H9 (cell line): ENCODE measurements around the gene VPS4A. TPM values are rescaled to one million over a fixed set of nuclear protein-coding genes. Genes with fewer than 3 reads are reported as not detected.

Experiments used
- DNase-seq: peaks from one replicate; pipeline ENCODE4 v3.0.0-alpha.2; 2017
- H2AFZ ChIP-seq: one replicate; pipeline ENCODE4 v1.6.1; 2013; ENCODE audit warnings: mild to moderate bottlenecking, low read length, control low read depth, moderate library complexity
- H2AK5ac ChIP-seq: 2 replicates; pipeline ENCODE4 v1.6.1; 2013; ENCODE audit warnings: low read length, control low read depth, mixed read lengths; ENCODE audit not compliant: insufficient read length
- H2BK120ac ChIP-seq: one replicate; pipeline ENCODE4 v1.6.1; 2013; ENCODE audit warnings: low read depth, mild to moderate bottlenecking, low read length, control low read depth, inconsistent platforms; ENCODE audit not compliant: poor library complexity, severe bottlenecking
- H2BK12ac ChIP-seq: 2 replicates; pipeline ENCODE4 v1.6.1; 2013; ENCODE audit warnings: low read length, control low read depth, mixed read lengths, low read depth; ENCODE audit not compliant: insufficient read length
- H2BK15ac ChIP-seq: 2 replicates; pipeline ENCODE4 v1.6.1; 2013; ENCODE audit warnings: low read depth, low read length, control low read depth
- H2BK20ac ChIP-seq: one replicate; pipeline ENCODE4 v1.6.1; 2013; ENCODE audit warnings: low read depth, mild to moderate bottlenecking, low read length, control low read depth, inconsistent platforms; ENCODE audit not compliant: poor library complexity, severe bottlenecking
- H2BK5ac ChIP-seq: 2 replicates; pipeline ENCODE4 v1.6.1; 2013; ENCODE audit warnings: low read length, control low read depth, mixed read lengths; ENCODE audit not compliant: insufficient read length
- H3K14ac ChIP-seq: 2 replicates; pipeline ENCODE4 v1.6.1; 2013; ENCODE audit warnings: low read length, control low read depth; ENCODE audit not compliant: insufficient read depth
- H3K18ac ChIP-seq: 2 replicates; pipeline ENCODE4 v1.6.1; 2013; ENCODE audit warnings: low read depth, mild to moderate bottlenecking, mixed read lengths, low read length, control low read depth; ENCODE audit not compliant: insufficient read length
- H3K23ac ChIP-seq: 2 replicates; pipeline ENCODE4 v1.6.1; 2013; ENCODE audit warnings: low read length, control low read depth, mixed read lengths, low read depth; ENCODE audit not compliant: insufficient read length
- H3K23me2 ChIP-seq: 2 replicates; pipeline ENCODE4 v1.6.1; 2013; ENCODE audit warnings: low read depth, mild to moderate bottlenecking, mixed read lengths, low read length, control low read depth; ENCODE audit not compliant: insufficient read length, poor library complexity, severe bottlenecking
- H3K27ac ChIP-seq: 2 replicates; pipeline ENCODE4 v1.5.1; 2013; ENCODE audit warnings: low read length, control low read depth, mixed read lengths, low read depth; ENCODE audit not compliant: insufficient read length
- H3K27me3 ChIP-seq: 2 replicates; pipeline ENCODE4 v1.6.1; 2013; ENCODE audit warnings: low read length, control low read depth, inconsistent platforms; ENCODE audit not compliant: insufficient read depth
- H3K4ac ChIP-seq: 2 replicates; pipeline ENCODE4 v1.6.1; 2013; ENCODE audit warnings: low read depth, mild to moderate bottlenecking, control low read depth, inconsistent platforms, low read length, moderate library complexity
- H3K4me1 ChIP-seq: 2 replicates; pipeline ENCODE4 v1.6.1; 2013; ENCODE audit warnings: low read length, control low read depth, inconsistent platforms; ENCODE audit not compliant: insufficient read depth
- H3K4me2 ChIP-seq: 2 replicates; pipeline ENCODE4 v1.6.1; 2013; ENCODE audit warnings: low read length, control low read depth, mixed read lengths; ENCODE audit not compliant: insufficient read length, insufficient read depth
- H3K56ac ChIP-seq: 2 replicates; pipeline ENCODE4 v1.6.1; 2013; ENCODE audit warnings: low read depth, mild to moderate bottlenecking, mixed read lengths, low read length, control low read depth; ENCODE audit not compliant: insufficient read length
- H3K79me1 ChIP-seq: 2 replicates; pipeline ENCODE4 v1.6.1; 2013; ENCODE audit warnings: low read depth, mild to moderate bottlenecking, moderate library complexity, low read length, control low read depth, inconsistent platforms; ENCODE audit not compliant: insufficient read depth, poor library complexity, severe bottlenecking
- H3K79me2 ChIP-seq: 2 replicates; pipeline ENCODE4 v1.6.1; 2013; ENCODE audit warnings: low read length, control low read depth, inconsistent platforms; ENCODE audit not compliant: insufficient read depth
- H3K9ac ChIP-seq: 2 replicates; pipeline ENCODE4 v1.6.1; 2013; ENCODE audit warnings: low read length, control low read depth, mixed read lengths; ENCODE audit not compliant: insufficient read length; ENCODE audit errors: extremely low read depth
- H3K9me3 ChIP-seq: one replicate; pipeline ENCODE4 v1.6.1; 2013; ENCODE audit warnings: low read depth, low read length, inconsistent platforms; ENCODE audit not compliant: control insufficient read depth
- H3T11ph ChIP-seq: one replicate; pipeline ENCODE4 v1.6.1; 2013; ENCODE audit warnings: mild to moderate bottlenecking, low read length, control low read depth, inconsistent platforms
- H4K20me1 ChIP-seq: one replicate; pipeline ENCODE4 v1.6.1; 2013; ENCODE audit not compliant: control insufficient read depth, insufficient read length, insufficient read depth
- H4K5ac ChIP-seq: 2 replicates; pipeline ENCODE4 v1.6.1; 2013; ENCODE audit warnings: low read depth, mild to moderate bottlenecking, mixed read lengths, low read length, control low read depth; ENCODE audit not compliant: insufficient read length
- H4K8ac ChIP-seq: replicated peaks from 2 replicates; pipeline ENCODE4 v1.6.1; 2013; ENCODE audit warnings: low read length, control low read depth, mixed read lengths, low read depth; ENCODE audit not compliant: insufficient read length
- H4K91ac ChIP-seq: 2 replicates; pipeline ENCODE4 v1.6.1; 2013; ENCODE audit warnings: low read depth, mild to moderate bottlenecking, moderate library complexity, mixed read lengths, low read length, control low read depth; ENCODE audit not compliant: insufficient read length
- H3K27ac Mint-ChIP-seq, 3 experiments: 2 replicates in 2 of 3; 3 replicates in 1 of 3; pipeline ENCODE4 v1.8.0; 2020 to 2021; ENCODE audit warnings: mixed read lengths in 3 of 3, mild to moderate bottlenecking in 1 of 3, moderate library complexity in 1 of 3
- H3K27me3 Mint-ChIP-seq: 2 replicates; pipeline ENCODE4 v1.8.0; 2021; ENCODE audit warnings: low read depth, mild to moderate bottlenecking, moderate library complexity, mixed read lengths
- H3K36me3 Mint-ChIP-seq, 3 experiments: 2 replicates in 2 of 3; 3 replicates in 1 of 3; pipeline ENCODE4 v1.8.0; 2020 to 2021; ENCODE audit warnings: low read depth in 3 of 3, mixed read lengths in 3 of 3; ENCODE audit not compliant: insufficient read depth in 1 of 3
- H3K4me1 Mint-ChIP-seq, 2 experiments: 2 replicates each; pipeline ENCODE4 v1.8.0; 2020; ENCODE audit warnings: mixed read lengths in 2 of 2
- H3K4me3 Mint-ChIP-seq, 2 experiments: 2 replicates in 1 of 2; 3 replicates in 1 of 2; pipeline ENCODE4 v1.8.0; 2020 to 2021; ENCODE audit warnings: mild to moderate bottlenecking in 2 of 2, mixed read lengths in 2 of 2, moderate library complexity in 1 of 2
- H3K9me3 Mint-ChIP-seq, 2 experiments: 2 replicates in 1 of 2; 3 replicates in 1 of 2; pipeline ENCODE4 v1.8.0; 2020; ENCODE audit warnings: mild to moderate bottlenecking in 2 of 2, mixed read lengths in 2 of 2, moderate library complexity in 1 of 2
- WGBS: extraction: QIAGEN DNeasy Blood & Tissue Kit; methylation state at CpG from one replicate; pipeline ENCODE4 v1.1.7; 2013; ENCODE audit warnings: missing lambda C conversion rate, low lambda C conversion rate, mixed read lengths; ENCODE audit not compliant: insufficient read length; ENCODE audit errors: extremely low coverage; 5-methylcytosine and 5-hydroxymethylcytosine counted together
- total RNA-seq: library from RNA; stranded (reverse); gene quantifications from 2 replicates; pipeline ENCODE4 v1.2.1, GENCODE V29; 2021
- TF ChIP-seq, protein P1 (sequence below): fragments of 200-600 bp; sonication (generic); conservative IDR thresholded peaks from 3 replicates; pipeline ENCODE4 v1.8.0; 2021; ENCODE audit warnings: antibody characterized with exemption, mild to moderate bottlenecking

VPS4A gene
- total RNA-seq, 1 experiment from 2014 or later, result 27.1 TPM

DNA sequence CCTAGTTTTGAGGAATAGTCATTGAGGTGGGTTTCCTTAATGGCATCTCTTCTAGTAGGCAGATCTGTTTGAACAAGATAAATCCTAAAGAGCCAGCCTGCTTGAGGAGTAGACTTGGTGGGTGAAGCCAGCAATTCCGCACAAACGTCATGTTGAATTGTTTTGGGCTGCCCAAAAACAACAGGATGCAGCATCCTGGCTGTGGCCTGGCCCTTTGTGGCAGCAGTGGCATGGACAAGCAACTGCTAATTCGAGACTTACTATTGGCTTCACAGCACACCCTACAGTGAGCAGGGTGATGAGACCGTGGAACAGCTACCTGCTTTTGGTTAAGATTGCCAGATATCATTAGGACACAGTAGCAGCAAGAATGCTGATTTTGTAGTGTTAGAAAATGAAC is 9.3 kb upstream of the VPS4A start:
- no peaks in the 10 kb centered on the region for H3K4me1 ChIP-seq
- H3K9me3 ChIP-seq, result no peaks in the 10 kb centered on the region
- no peaks in the 10 kb centered on the region for H3K79me2 ChIP-seq
- H3K18ac ChIP-seq, result no peak overlapping the region
- WGBS, result no CpG with 5 or more reads among the region's 4 CpGs
- no peaks in the 10 kb centered on the region for H3K27me3 ChIP-seq
- DNase-seq, result no peak
- no peak overlapping the region for H3K27ac ChIP-seq
- H3K9ac ChIP-seq, result no peak overlapping the region
- Mint-ChIP-seq H3K27me3 (no peaks in the 10 kb centered on the region), H3K9me3 (no peaks in the 10 kb centered on the region), H3K36me3 (peaks cover 0 to 18% (median 4%) of the 10 kb centered on the region in 3 experiments; a peak in 6 of 7 replicates), H3K4me1 (no peaks in the 10 kb centered on the region), H3K27ac (no peak overlapping the region), H3K4me3 (no peak overlapping the region)
- no peak overlapping the region for H3K4ac ChIP-seq
- no peak overlapping the region for H3K14ac ChIP-seq
- no peak overlapping the region for H4K5ac ChIP-seq
- no peaks in the 10 kb centered on the region for H3K79me1 ChIP-seq
- H3K4me2 ChIP-seq, result no peak overlapping the region
- H2BK5ac ChIP-seq, result no peak overlapping the region
- H2BK120ac ChIP-seq, result no peak overlapping the region
- no peaks in the 10 kb centered on the region for H4K20me1 ChIP-seq
- no peak overlapping the region for H2AK5ac ChIP-seq
- no peak overlapping the region for H2BK15ac ChIP-seq
- H3T11ph ChIP-seq, result no peak overlapping the region
- no peaks in the 10 kb centered on the region for H3K23me2 ChIP-seq
- H4K91ac ChIP-seq, result no peak overlapping the region
- no peak overlapping the region for H3K23ac ChIP-seq
- no peak overlapping the region for H3K56ac ChIP-seq
- TF ChIP-seq, protein P1, sequence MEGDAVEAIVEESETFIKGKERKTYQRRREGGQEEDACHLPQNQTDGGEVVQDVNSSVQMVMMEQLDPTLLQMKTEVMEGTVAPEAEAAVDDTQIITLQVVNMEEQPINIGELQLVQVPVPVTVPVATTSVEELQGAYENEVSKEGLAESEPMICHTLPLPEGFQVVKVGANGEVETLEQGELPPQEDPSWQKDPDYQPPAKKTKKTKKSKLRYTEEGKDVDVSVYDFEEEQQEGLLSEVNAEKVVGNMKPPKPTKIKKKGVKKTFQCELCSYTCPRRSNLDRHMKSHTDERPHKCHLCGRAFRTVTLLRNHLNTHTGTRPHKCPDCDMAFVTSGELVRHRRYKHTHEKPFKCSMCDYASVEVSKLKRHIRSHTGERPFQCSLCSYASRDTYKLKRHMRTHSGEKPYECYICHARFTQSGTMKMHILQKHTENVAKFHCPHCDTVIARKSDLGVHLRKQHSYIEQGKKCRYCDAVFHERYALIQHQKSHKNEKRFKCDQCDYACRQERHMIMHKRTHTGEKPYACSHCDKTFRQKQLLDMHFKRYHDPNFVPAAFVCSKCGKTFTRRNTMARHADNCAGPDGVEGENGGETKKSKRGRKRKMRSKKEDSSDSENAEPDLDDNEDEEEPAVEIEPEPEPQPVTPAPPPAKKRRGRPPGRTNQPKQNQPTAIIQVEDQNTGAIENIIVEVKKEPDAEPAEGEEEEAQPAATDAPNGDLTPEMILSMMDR, result no peak
- H4K8ac ChIP-seq, result no peak overlapping the region
- no peak overlapping the region for H2AFZ ChIP-seq
- no peak overlapping the region for H2BK12ac ChIP-seq
- no peak overlapping the region for H2BK20ac ChIP-seq
